ENCODE measurements around the gene ENPP1.

DNA sequence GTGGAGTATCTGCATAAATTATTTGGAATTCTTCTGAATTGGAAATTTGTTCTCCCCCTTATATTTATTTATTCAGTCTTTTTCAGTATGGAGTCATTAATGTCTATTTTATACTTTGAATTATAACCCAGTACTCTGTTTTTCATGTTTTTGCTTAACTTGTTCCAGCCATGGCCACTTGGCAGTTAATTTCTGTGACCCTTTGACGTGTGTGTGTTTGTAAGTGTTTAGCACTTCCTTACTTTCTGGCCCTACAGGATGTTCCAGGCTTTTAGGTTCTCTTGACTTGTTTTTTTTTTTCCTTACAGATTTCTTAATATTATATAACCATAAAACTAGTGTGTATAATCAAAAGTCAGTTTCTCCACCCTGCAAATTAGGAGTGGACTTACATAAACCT is 24.1 kb downstream of the ENPP1 start:
- TF ChIP-seq CTCF (IDR thresholded peaks at IDR 0.05), result no peak
- TF ChIP-seq POLR2A (IDR thresholded peaks at IDR 0.05), result no peak
